Activated CD4-positive, alpha-beta T cell treated with anti-CD3 and anti-CD28 coated beads, Interleukin-2, amount 50 U/mL, for 48 hours (primary cell): ENCODE results near the gene BCAS4.
"Not testable (repeated sequence)": the region's sequence is repeated elsewhere in the genome, so short reads cannot be mapped to it uniquely, and the experiment has no call there.

Experiments used
- DNase-seq, 2 experiments: peaks; one replicate each; pipeline ENCODE4 v3.0.0-alpha.2; 2020

The BCAS4 gene

GRCh38 chr20:50881759-50882424 lies 87.0 kb downstream of the BCAS4 start:
- not testable (repeated sequence) for DNase-seq

- DNase-seq = no peak
Observed at GRCh38 chr20:50883856-50884255, 89.0 kb downstream of the BCAS4 start.

GRCh38 chr20:50885068-50885467 lies 90.2 kb downstream of the BCAS4 start:
- no peak for DNase-seq

- no peak for DNase-seq
Observed at GRCh38 chr20:50885781-50886180, 90.9 kb downstream of the BCAS4 start.

- no peak for DNase-seq
Observed at GRCh38 chr20:50886184-50886790, 91.4 kb downstream of the BCAS4 start.

- DNase-seq = no peak
Observed at GRCh38 chr20:50887576-50887975, 92.7 kb downstream of the BCAS4 start.

GRCh38 chr20:50891138-50891537 lies 96.3 kb downstream of the BCAS4 start:
- no peak for DNase-seq

GRCh38 chr20:50892394-50892793 lies 97.5 kb downstream of the BCAS4 start:
- DNase-seq = no peak

- no peak for DNase-seq
Observed at GRCh38 chr20:50893620-50894019, 98.8 kb downstream of the BCAS4 start.

GRCh38 chr20:50895111-50895830 lies 100.4 kb downstream of the BCAS4 start:
- no peak for DNase-seq

GRCh38 chr20:50898475-50898874 lies 103.6 kb downstream of the BCAS4 start:
- no peak for DNase-seq

GRCh38 chr20:50900261-50900660 lies 105.4 kb downstream of the BCAS4 start:
- DNase-seq = no peak

GRCh38 chr20:50901301-50901700 lies 106.4 kb downstream of the BCAS4 start:
- no peak for DNase-seq

- DNase-seq = no peak
Observed at GRCh38 chr20:50903353-50904051, 108.6 kb downstream of the BCAS4 start.

GRCh38 chr20:50904067-50904570 lies 109.3 kb downstream of the BCAS4 start:
- DNase-seq = no peak

GRCh38 chr20:50909413-50909812 lies 114.6 kb downstream of the BCAS4 start:
- no peak for DNase-seq

- no peak for DNase-seq
Observed at GRCh38 chr20:50911030-50911429, 116.2 kb downstream of the BCAS4 start.

- DNase-seq = no peak
Observed at GRCh38 chr20:50911716-50912115, 116.9 kb downstream of the BCAS4 start.

- peak in 1 of 2 experiments; percentile 25 for DNase-seq
Observed at GRCh38 chr20:50913690-50914375, 119.0 kb downstream of the BCAS4 start.

- no peak for DNase-seq
Observed at GRCh38 chr20:50915424-50915823, 120.6 kb downstream of the BCAS4 start.

GRCh38 chr20:50916257-50916656 lies 121.4 kb downstream of the BCAS4 start:
- no peak for DNase-seq

- no peak for DNase-seq
Observed at GRCh38 chr20:50916934-50917333, 122.1 kb downstream of the BCAS4 start.

GRCh38 chr20:50918403-50918802 lies 123.5 kb downstream of the BCAS4 start:
- DNase-seq = no peak
